ENCODE data around the gene TNFRSF11A. TPM values are rescaled to one million over a fixed set of nuclear protein-coding genes. Genes with fewer than 3 reads are reported as not detected.

Gene TNFRSF11A
- total and polyA plus RNA-seq, 9 donors, result 2.0 to 3.8 (median 2.9) TPM

DNA sequence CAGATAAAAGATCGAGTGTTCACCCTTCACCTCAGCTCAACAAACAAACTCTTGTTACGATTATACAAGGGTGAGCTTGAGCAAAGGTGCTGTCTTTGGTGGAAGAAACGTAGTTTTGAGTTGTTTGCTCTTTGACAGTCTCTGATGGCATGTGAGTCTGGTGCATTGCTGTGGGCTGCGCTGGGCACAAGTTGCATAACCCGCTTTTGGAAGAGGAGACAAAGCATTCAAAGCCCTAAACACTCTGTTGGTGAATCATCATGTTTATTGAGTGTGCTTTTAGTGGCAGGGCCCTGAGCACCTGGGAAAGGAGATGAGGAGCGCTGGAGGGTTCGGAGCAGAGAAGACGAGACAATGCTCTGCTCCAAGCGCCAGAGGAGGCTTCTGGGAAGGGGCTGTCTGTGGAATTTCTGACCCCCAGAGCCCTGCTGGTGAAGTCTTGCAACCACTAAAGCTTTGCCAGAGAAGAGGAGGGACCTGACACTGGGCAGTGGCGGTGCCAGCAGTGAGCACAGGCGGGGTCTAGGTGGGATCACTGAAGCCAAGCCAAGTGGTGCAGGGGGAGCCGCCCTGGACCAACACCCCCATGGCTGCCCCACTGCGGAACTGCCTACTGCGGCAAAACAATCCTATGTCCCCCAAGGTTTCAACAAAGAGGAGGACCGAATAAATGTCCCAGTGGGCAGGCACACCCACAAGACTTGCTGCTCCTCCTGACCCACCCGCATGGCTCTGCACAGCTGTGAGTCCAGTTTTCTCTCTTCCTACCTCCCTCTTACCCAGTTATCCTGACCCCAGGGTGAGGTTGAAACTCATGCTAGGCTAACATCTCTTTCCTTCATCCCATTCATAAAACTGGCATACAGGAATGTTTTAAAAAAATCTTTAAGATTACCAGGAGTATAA lies 64.0 kb downstream of the TNFRSF11A start:
- Histone ChIP-seq H3K9me3 (replicated peaks; ENCODE audit: control insufficient read depth, low read depth, low read length) (no peaks in the 10 kb centered on the region), H3K27me3 (ENCODE audit: control insufficient read depth, insufficient read depth, low read length) (no peaks in the 10 kb centered on the region), H3K36me3 (ENCODE audit: control insufficient read depth, insufficient read depth, low read length) (no peaks in the 10 kb centered on the region), H3K4me3 (ENCODE audit: low read length) (no peak overlapping the region), H3K4me1 (ENCODE audit: control insufficient read depth, insufficient read depth, low read length) (peaks cover 2% of the 10 kb centered on the region), H3K27ac (ENCODE audit: low read length) (no peak overlapping the region)
- no peak for DNase-seq
- 90% methylated on average over 12 of the region's 16 CpGs for WGBS (ENCODE audit: insufficient coverage)

DNA sequence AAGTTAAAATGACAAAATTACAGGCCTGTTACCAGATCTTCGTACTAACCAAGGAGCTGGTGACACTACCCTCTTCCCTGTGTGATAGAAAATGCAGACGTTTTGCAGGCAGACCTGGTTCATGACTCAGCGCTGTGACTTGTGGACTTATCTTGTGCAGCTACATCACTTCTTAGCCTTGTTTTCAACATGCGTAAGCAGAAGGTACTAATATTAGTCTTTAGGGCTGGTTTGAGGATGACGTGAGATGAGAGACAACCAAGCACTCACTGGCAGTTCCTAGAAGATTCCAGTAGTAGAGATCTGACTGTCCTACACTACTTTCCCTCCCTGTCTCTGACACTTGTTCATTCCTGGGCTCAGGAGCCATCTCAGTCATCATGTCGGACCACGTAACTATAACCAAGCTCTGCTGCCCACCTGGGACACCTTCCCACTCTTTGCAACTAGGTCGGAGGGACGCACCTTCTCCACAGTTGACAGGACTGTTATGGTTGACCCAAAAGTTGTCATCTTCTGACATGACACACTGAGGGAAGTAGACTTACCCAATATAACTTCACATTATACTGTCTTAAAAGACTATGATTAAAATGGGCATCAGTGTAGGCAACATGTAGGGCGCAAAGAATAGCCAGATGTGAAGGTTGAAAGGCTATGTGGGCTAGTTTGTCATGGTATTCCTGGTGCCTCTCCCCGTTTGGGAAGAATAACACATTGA lies 64.8 kb downstream of the TNFRSF11A start:
- DNase-seq, result no peak
- 90% methylated on average over 10 of the region's 11 CpGs for WGBS (ENCODE audit: insufficient coverage)

DNA sequence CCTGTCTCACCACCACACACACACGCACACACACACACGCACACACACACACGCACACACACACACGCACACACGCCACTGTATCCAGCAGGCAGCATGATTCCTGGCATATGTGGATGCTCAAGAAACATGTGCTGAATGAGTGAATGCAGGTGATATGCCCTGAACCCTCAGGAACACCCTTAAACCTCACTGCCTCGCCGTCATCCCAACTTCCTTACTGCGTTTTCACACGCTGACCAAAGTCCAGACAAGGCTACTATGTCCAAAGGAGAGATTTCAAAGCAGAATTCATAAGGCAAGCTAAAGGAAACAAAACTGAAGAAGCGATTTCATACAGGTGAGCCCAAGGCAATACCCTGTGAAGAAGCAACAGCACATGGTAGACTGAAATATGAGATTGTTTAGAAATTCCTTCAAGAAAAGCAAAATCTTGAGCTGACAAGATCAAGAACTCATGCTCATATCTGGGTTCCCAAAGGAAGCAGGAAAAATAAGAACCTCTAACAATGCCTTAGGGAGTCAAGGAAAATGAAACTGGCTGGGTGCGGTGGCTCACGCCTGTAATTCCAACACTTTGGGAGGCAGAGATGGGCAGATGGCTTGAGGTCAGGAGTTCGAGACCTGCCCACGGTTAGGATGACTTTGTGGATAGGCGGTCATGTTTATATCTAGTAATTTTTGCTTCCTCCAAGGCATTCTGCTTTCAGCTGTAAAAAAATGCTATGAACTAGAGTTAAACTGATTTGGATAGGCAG lies 69.1 kb downstream of the TNFRSF11A start:
- WGBS (ENCODE audit: insufficient coverage), result 100% methylated on average over 5 of the region's 15 CpGs
- no peaks in the 10 kb centered on the region for H3K4me1 ChIP-seq (ENCODE audit: control insufficient read depth, insufficient read depth, low read length)
- H3K27ac ChIP-seq (ENCODE audit: low read length), result no peak overlapping the region
- no peaks in the 10 kb centered on the region for H3K36me3 ChIP-seq (ENCODE audit: control insufficient read depth, insufficient read depth, low read length)
- no peaks in the 10 kb centered on the region for H3K9me3 ChIP-seq (replicated peaks; ENCODE audit: control insufficient read depth, low read depth, low read length)
- no peaks in the 10 kb centered on the region for H3K27me3 ChIP-seq (ENCODE audit: control insufficient read depth, insufficient read depth, low read length)
- no peak overlapping the region for H3K4me3 ChIP-seq (ENCODE audit: low read length)
- no peak for DNase-seq

More for the DNA sequence above, 64.8 kb downstream of the TNFRSF11A start:
- H3K27me3 ChIP-seq (ENCODE audit: control insufficient read depth, insufficient read depth, low read length), result no peaks in the 10 kb centered on the region
- H3K4me3 ChIP-seq (ENCODE audit: low read length), result no peak overlapping the region
- H3K9me3 ChIP-seq (replicated peaks; ENCODE audit: control insufficient read depth, low read depth, low read length), result no peaks in the 10 kb centered on the region
- no peak overlapping the region for H3K27ac ChIP-seq (ENCODE audit: low read length)
- peaks cover 2% of the 10 kb centered on the region for H3K4me1 ChIP-seq (ENCODE audit: control insufficient read depth, insufficient read depth, low read length)
- no peaks in the 10 kb centered on the region for H3K36me3 ChIP-seq (ENCODE audit: control insufficient read depth, insufficient read depth, low read length)

DNA sequence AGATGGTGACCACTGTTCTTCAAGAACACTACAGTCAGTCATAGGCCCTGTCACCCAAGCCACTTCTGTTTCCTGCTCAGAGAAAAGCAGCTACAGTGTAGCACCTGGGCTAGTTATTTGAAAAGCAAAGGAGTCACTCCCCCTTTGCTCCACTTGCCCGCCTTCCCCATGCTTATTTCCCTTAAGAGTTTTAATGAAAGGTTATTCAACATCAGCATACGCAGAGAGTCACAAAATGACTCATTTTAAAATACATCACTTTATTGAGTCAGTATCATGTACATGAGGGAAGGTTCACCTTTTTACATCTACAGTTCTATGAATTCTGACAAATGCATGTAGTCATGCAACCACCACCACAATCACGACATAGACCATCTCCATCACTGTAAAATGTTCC lies 71.3 kb downstream of the TNFRSF11A start:
- Histone ChIP-seq H3K4me1 (ENCODE audit: control insufficient read depth, insufficient read depth, low read length) (no peaks in the 10 kb centered on the region), H3K4me3 (ENCODE audit: low read length) (no peak overlapping the region), H3K27me3 (ENCODE audit: control insufficient read depth, insufficient read depth, low read length) (no peaks in the 10 kb centered on the region), H3K27ac (ENCODE audit: low read length) (no peak overlapping the region), H3K36me3 (ENCODE audit: control insufficient read depth, insufficient read depth, low read length) (no peaks in the 10 kb centered on the region), H3K9me3 (replicated peaks; ENCODE audit: control insufficient read depth, low read depth, low read length) (no peaks in the 10 kb centered on the region)
- 71% methylated on average over 1 of the region's 3 CpGs for WGBS (ENCODE audit: insufficient coverage)
- no peak for DNase-seq

DNA sequence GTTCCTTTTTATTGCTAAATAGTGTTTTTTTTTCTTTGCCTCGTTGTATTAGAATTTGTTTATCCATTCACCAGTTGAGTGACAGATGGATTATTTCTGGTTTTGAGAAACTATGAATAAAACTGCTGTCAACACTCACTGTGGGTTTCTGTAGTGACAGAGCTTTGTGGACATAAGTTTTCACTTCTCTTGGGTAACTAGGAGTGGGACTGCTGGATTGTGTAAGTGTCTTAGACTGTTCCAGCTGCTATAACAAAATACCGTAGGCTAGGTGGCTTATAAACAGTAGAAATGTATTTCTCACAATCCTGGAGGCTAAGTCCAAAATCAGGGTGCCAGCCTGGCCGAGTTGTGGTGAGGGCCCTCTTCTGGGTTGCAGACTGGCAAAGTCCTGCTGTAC lies 71.9 kb downstream of the TNFRSF11A start:
- no peak overlapping the region for H3K4me3 ChIP-seq (ENCODE audit: low read length)
- no peak overlapping the region for H3K27ac ChIP-seq (ENCODE audit: low read length)
- WGBS (ENCODE audit: insufficient coverage), result 100% methylated on average over 2 of the region's 3 CpGs
- H3K9me3 ChIP-seq (replicated peaks; ENCODE audit: control insufficient read depth, low read depth, low read length), result no peaks in the 10 kb centered on the region
- H3K4me1 ChIP-seq (ENCODE audit: control insufficient read depth, insufficient read depth, low read length), result no peaks in the 10 kb centered on the region
- H3K27me3 ChIP-seq (ENCODE audit: control insufficient read depth, insufficient read depth, low read length), result no peaks in the 10 kb centered on the region
- no peak for DNase-seq
- no peaks in the 10 kb centered on the region for H3K36me3 ChIP-seq (ENCODE audit: control insufficient read depth, insufficient read depth, low read length)

DNA sequence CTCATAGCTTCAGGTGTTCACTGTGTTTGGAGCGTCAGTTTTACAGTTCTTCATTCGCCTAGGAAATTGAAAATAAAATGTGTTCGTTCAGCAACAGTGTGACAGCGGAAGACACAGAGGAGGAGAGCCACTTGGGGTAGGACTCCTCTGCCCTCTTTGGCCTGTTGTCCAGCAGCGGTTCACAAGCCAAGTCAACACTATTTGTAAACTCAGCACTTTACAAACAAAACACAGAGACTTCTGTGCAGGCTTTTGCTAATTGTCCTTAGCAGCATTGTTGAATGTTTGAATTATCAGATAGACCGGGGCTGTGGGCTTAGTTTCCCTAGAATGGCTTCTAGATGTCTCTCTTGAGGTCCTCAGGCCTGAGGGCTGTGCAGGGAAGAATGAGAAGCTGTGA lies 73.2 kb downstream of the TNFRSF11A start:
- no peak for DNase-seq
- Histone ChIP-seq H3K27me3 (ENCODE audit: control insufficient read depth, insufficient read depth, low read length) (no peaks in the 10 kb centered on the region), H3K4me3 (ENCODE audit: low read length) (no peak overlapping the region), H3K4me1 (ENCODE audit: control insufficient read depth, insufficient read depth, low read length) (no peaks in the 10 kb centered on the region), H3K9me3 (replicated peaks; ENCODE audit: control insufficient read depth, low read depth, low read length) (no peaks in the 10 kb centered on the region), H3K27ac (ENCODE audit: low read length) (no peak overlapping the region), H3K36me3 (ENCODE audit: control insufficient read depth, insufficient read depth, low read length) (no peaks in the 10 kb centered on the region)
- WGBS (ENCODE audit: insufficient coverage), result 96% methylated on average over 5 of the region's 6 CpGs

DNA sequence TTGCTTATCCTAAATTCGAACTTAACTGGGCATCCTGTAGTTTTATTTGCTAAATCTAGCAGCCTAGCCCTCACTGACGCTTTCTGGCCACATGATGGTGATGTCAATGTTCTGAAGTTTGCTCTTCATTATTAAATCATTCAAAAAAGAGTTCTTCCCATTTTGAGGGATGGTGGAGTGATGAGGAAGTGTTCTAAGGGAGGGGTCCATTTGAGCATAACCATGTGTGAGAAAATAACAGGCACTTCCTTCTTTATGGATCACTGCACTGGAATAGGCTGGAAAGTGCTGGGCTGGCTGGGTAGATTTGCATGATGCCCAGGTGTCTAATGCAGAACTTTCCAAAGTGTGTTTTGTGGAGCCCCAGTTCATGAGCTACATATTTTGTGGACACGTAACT lies 74.2 kb downstream of the TNFRSF11A start:
- H3K36me3 ChIP-seq (ENCODE audit: control insufficient read depth, insufficient read depth, low read length), result no peaks in the 10 kb centered on the region
- H3K9me3 ChIP-seq (replicated peaks; ENCODE audit: control insufficient read depth, low read depth, low read length), result no peaks in the 10 kb centered on the region
- DNase-seq, result peak; percentile 27
- no peaks in the 10 kb centered on the region for H3K4me1 ChIP-seq (ENCODE audit: control insufficient read depth, insufficient read depth, low read length)
- H3K4me3 ChIP-seq (ENCODE audit: low read length), result no peak overlapping the region
- no CpG with 5 or more reads among the region's 3 CpGs for WGBS (ENCODE audit: insufficient coverage)
- H3K27ac ChIP-seq (ENCODE audit: low read length), result no peak overlapping the region
- H3K27me3 ChIP-seq (ENCODE audit: control insufficient read depth, insufficient read depth, low read length), result no peaks in the 10 kb centered on the region

DNA sequence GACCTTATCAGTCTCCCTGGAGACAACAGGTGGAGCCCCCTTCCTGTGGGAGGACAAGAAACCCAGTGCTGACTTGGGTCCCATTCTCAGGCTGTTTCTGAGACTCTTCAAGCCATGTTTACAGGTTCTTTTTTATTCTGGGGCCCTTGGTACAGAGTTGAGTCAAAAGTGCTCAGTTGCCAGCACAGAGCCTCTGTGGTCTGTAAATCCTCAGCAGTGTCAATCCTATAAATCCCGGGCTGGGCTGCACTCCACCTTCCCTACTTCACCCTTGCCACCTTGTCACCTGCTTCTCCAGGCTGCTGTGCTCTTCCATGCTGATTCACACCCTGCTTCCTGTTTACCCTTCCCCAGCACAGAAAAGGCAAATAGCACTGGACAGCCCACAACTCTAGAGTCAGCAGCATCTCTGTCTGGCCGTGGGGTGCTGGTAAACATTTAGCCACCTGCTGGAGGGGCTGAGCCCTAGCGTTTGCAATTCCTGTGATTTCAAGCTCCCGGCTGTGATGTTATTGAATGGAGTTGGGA lies 74.7 kb downstream of the TNFRSF11A start:
- Histone ChIP-seq H3K27ac (ENCODE audit: low read length) (no peak overlapping the region), H3K27me3 (ENCODE audit: control insufficient read depth, insufficient read depth, low read length) (no peaks in the 10 kb centered on the region), H3K36me3 (ENCODE audit: control insufficient read depth, insufficient read depth, low read length) (no peaks in the 10 kb centered on the region), H3K4me3 (ENCODE audit: low read length) (no peak overlapping the region), H3K4me1 (ENCODE audit: control insufficient read depth, insufficient read depth, low read length) (no peaks in the 10 kb centered on the region), H3K9me3 (replicated peaks; ENCODE audit: control insufficient read depth, low read depth, low read length) (no peaks in the 10 kb centered on the region)
- WGBS (ENCODE audit: insufficient coverage), result 38% methylated on average over 1 of the region's 4 CpGs
- DNase-seq, result no peak

DNA sequence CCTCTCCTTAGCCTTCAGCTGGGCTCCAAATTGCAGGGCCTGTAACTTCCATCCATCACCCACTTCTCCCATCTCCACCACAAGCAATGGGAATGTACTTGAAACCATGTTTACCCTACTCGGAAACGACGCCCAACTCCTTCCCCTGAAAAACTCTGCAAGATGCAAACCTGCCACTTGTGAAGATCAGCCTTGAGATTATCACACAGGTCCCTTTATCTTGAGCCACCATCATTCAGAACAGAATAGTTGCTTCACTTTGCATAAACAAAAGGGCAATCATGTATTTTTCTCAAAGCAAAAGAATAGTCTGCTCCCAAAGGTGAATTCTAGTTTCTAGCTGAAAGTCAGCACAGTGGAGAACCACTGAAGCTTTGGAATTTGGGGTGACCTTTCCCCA lies 75.8 kb downstream of the TNFRSF11A start:
- Histone ChIP-seq H3K36me3 (ENCODE audit: control insufficient read depth, insufficient read depth, low read length) (no peaks in the 10 kb centered on the region), H3K9me3 (replicated peaks; ENCODE audit: control insufficient read depth, low read depth, low read length) (no peaks in the 10 kb centered on the region), H3K4me3 (ENCODE audit: low read length) (no peak overlapping the region), H3K4me1 (ENCODE audit: control insufficient read depth, insufficient read depth, low read length) (no peaks in the 10 kb centered on the region), H3K27ac (ENCODE audit: low read length) (no peak overlapping the region), H3K27me3 (ENCODE audit: control insufficient read depth, insufficient read depth, low read length) (no peaks in the 10 kb centered on the region)
- WGBS (ENCODE audit: insufficient coverage), result 81% methylated on average over 3 of the region's 3 CpGs
- DNase-seq, result no peak
